ENCODE results near the gene MCAM. TPM values are rescaled to one million over a fixed set of nuclear protein-coding genes. Genes with fewer than 3 reads are reported as not detected.

MCAM gene
- total and polyA plus RNA-seq, 3 donors from 2014 or later: 39.1 to 45.1 (median 43.1) TPM

GRCh38 chr11:119363081-119363850 is 46.3 kb upstream of the MCAM start:
- H3K9me3 ChIP-seq: no peaks in the 10 kb centered on the region
- no peaks in the 10 kb centered on the region for H3K36me3 ChIP-seq (ENCODE audit: low read depth, missing control alignments)
- peak overlapping the region; percentile 49 to 58 for H3K4me3 ChIP-seq
- peaks cover 59% of the 10 kb centered on the region for H3K4me1 ChIP-seq
- no peak for DNase-seq
- TF ChIP-seq POLR2A (IDR thresholded peaks at IDR 0.05) (no peak), CTCF (IDR thresholded peaks at IDR 0.05) (no peak)
- H3K27me3 ChIP-seq: no peaks in the 10 kb centered on the region
- intact Hi-C loops (cut with DNase I; ENCODE audit: low total_unique reads): no loop called here
- H3K27ac ChIP-seq: peak overlapping the region; percentile 68 to 71
- 26 to 33% methylated on average over 24 to 43 of the region's 44 CpGs for WGBS, 2 donors

DNA sequence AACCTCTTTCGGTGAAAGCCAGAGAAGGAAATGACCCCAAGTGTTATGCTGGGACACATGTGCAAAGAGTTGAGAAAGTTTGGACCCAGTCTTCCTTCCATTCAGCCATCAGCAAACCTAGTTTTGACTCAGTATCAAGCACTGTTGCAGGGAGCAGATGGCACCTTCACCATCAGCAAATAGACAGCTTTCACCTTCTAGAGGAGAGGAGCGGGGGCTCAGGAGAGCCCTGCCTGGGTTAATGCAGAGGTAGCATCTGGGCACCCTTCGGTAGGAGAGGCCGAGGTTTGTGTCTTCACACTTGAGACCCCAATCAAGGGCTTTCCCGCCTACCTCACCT is 45.8 kb upstream of the MCAM start:
- no peak overlapping the region for H3K4me3 ChIP-seq
- H3K36me3 ChIP-seq (ENCODE audit: low read depth, missing control alignments): no peaks in the 10 kb centered on the region
- H3K27ac ChIP-seq: peak overlapping the region; percentile 68 to 71
- H3K9me3 ChIP-seq: no peaks in the 10 kb centered on the region
- H3K4me1 ChIP-seq: peaks cover 55% of the 10 kb centered on the region
- intact Hi-C loops (cut with DNase I; ENCODE audit: low total_unique reads): no loop called here
- DNase-seq: no peak
- H3K27me3 ChIP-seq: no peaks in the 10 kb centered on the region
- TF ChIP-seq CTCF (IDR thresholded peaks at IDR 0.05) (no peak), POLR2A (IDR thresholded peaks at IDR 0.05) (no peak)
- 50 to 59% methylated on average over 1 to 5 of the region's 5 CpGs for WGBS, 2 donors

DNA sequence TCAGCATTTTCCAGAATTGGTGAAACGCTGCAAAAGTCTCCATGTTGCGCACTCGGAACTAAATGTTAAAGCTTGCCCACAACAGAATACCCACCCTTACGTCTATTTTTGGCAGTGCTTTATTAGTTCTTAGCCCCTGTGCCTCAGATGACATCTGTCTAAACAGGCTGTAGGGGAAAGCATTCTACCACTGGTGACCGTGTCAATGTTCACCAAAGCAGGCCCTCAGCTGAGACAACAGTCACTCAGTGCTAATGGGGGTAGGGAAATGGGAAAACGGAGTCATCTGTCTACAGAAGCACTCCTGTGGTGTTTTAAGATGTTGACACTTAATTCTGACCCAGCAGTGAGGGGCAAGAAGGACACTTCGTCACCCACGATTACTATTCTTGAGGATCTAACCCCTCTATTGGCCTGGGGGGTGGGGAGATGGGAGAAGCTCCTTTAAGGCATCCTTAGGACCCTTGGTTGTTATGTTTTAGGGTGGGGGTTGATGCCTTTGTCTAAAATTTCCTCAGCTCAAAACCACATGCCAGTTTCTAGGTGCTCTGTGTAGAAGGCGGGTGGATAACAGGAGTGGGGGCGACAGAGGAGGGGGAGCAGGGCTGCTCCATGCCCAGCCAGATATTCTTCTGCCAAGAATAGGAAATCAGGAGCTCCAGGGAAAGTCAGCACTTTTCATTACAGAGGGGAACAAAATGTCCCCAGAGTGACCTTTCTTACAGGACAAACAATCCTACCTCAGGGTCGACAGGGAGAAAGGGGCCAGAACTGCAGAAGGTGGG is 45.2 kb upstream of the MCAM start:
- DNase-seq: no peak
- Histone ChIP-seq H3K4me1 (peaks cover 49% of the 10 kb centered on the region), H3K9me3 (no peaks in the 10 kb centered on the region), H3K4me3 (no peak overlapping the region), H3K27me3 (no peaks in the 10 kb centered on the region), H3K27ac (peak overlapping the region in 1 of 2 donors; percentile 71), H3K36me3 (ENCODE audit: low read depth, missing control alignments) (no peaks in the 10 kb centered on the region)
- intact Hi-C loops (cut with DNase I; ENCODE audit: low total_unique reads): no loop called here
- 52 to 63% methylated on average over 11 of the region's 11 CpGs for WGBS, 2 donors
- TF ChIP-seq CTCF (IDR thresholded peaks at IDR 0.05): no peak
- TF ChIP-seq POLR2A (IDR thresholded peaks at IDR 0.05): no peak

GRCh38 chr11:119361056-119361787 is 44.3 kb upstream of the MCAM start:
- H3K27me3 ChIP-seq: no peaks in the 10 kb centered on the region
- no peaks in the 10 kb centered on the region for H3K9me3 ChIP-seq
- no peaks in the 10 kb centered on the region for H3K36me3 ChIP-seq (ENCODE audit: low read depth, missing control alignments)
- no peak for DNase-seq
- H3K4me3 ChIP-seq: no peak overlapping the region
- WGBS, 2 donors: 39 to 45% methylated on average over 5 to 8 of the region's 8 CpGs
- peaks cover 41% of the 10 kb centered on the region for H3K4me1 ChIP-seq
- no peak for TF ChIP-seq CTCF (IDR thresholded peaks at IDR 0.05)
- TF ChIP-seq POLR2A (IDR thresholded peaks at IDR 0.05): no peak
- intact Hi-C loops (cut with DNase I; ENCODE audit: low total_unique reads): no loop called here
- H3K27ac ChIP-seq: peak overlapping the region; percentile 6 to 71
